DLD1 (cell line): ENCODE results near the gene TFPI.
"Not testable (repeated sequence)": the region's sequence is repeated elsewhere in the genome, so short reads cannot be mapped to it uniquely, and the experiment has no call there.

ENCODE experiments used
- in situ Hi-C: cut with HindIII; loops from 2 replicates; pipeline ENCODE4 v1.10.0; 2017; ENCODE audit warnings: low sequenced_read_pairs

Gene TFPI

GRCh38 chr2:187554704-187555082 lies 458 bp upstream of the TFPI start:
- in situ Hi-C loops: no loop called here

GRCh38 chr2:187552828-187553681 lies 1.2 kb downstream of the TFPI start:
- in situ Hi-C loops: no loop called here

- in situ Hi-C loops: no loop called here
These were observed 1.9 kb downstream of the TFPI start for GRCh38 chr2:187552381-187552780.

GRCh38 chr2:187550857-187551256 lies 3.4 kb downstream of the TFPI start:
- in situ Hi-C loops: no loop called here

- in situ Hi-C loops: no loop called here
These were observed 4.2 kb downstream of the TFPI start for GRCh38 chr2:187549951-187550555.

GRCh38 chr2:187549193-187549592 lies 5.0 kb downstream of the TFPI start:
- in situ Hi-C loops: no loop called here

- in situ Hi-C loops: no loop called here
These were observed 5.6 kb downstream of the TFPI start for GRCh38 chr2:187548656-187549055.

- in situ Hi-C loops: no loop called here
These were observed 6.8 kb downstream of the TFPI start for GRCh38 chr2:187547353-187547979.

GRCh38 chr2:187546762-187547333 lies 7.4 kb downstream of the TFPI start:
- in situ Hi-C loops: no loop called here

GRCh38 chr2:187545238-187545751 lies 8.9 kb downstream of the TFPI start:
- in situ Hi-C loops: no loop called here

GRCh38 chr2:187544371-187545080 lies 9.7 kb downstream of the TFPI start:
- in situ Hi-C loops: no loop called here

GRCh38 chr2:187543488-187543887 lies 10.7 kb downstream of the TFPI start:
- in situ Hi-C loops: no loop called here

- in situ Hi-C loops: no loop called here
These were observed 12.1 kb downstream of the TFPI start for GRCh38 chr2:187542123-187542522.

GRCh38 chr2:187541086-187542085 lies 12.8 kb downstream of the TFPI start:
- in situ Hi-C loops: no loop called here

- in situ Hi-C loops: not testable (repeated sequence)
These were observed 16.0 kb downstream of the TFPI start for GRCh38 chr2:187538222-187538621.

GRCh38 chr2:187535381-187535780 lies 18.9 kb downstream of the TFPI start:
- in situ Hi-C loops: not testable (repeated sequence)

GRCh38 chr2:187532333-187533120 lies 21.7 kb downstream of the TFPI start:
- in situ Hi-C loops: no loop called here

- in situ Hi-C loops: loop anchor here (10.0 kb wide), 1 partner anchor 615 kb away; no protein-coding TSS in a partner anchor
These were observed 24.1 kb downstream of the TFPI start for GRCh38 chr2:187529977-187530721.
